Measurements from ENCODE around the gene BIN2.
A peak's percentile ranks its signal among the peaks of the same experiment; 100 is the strongest.
"Not testable (repeated sequence)": the region's sequence is repeated elsewhere in the genome, so short reads cannot be mapped to it uniquely, and the experiment has no call there.

The BIN2 gene

DNA sequence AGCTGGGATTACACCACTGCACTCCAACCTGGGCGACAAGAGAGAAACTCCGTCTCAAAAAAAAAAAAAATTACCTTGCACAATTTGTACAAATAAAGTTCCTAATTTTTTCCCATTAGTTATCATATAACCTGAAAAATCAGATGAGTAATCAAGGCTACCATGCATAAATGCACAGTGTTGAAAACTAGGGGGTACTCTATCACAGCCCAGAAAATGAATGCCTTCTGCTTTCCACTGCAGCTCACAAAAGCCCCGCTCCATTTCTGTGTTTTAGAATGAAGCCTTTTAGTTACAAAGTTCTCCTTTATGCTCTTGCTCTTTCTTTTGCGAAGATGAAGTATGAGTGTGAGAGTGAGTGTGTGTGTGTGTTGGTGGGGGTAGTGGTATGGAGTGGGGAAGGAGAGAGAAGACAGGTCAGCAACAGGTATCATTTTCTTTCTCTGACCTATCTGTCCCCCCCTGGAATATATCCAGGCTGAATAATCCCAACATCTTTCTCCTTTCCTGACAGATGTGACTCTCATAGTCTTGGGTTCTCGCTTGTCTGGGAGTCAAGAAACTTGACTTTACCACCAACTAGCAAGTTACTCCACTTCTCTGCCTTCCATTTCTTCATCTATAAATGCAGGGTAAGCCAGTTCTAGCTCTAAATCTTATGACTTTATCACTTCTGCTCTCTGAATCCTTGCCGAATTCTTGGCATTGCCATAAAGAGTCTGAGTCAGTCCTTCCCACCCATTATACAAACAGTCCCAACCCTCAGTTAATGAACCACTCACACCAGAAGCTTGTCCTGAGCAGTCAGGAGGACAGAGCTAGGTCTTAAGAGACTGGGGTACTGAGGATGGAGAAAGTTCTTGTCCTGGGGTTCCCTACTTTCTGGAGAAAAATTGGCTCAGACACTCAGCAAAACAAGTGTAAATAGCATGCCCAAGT lies 16.1 kb downstream of the BIN2 start:
- DNase-seq = no peak

DNA sequence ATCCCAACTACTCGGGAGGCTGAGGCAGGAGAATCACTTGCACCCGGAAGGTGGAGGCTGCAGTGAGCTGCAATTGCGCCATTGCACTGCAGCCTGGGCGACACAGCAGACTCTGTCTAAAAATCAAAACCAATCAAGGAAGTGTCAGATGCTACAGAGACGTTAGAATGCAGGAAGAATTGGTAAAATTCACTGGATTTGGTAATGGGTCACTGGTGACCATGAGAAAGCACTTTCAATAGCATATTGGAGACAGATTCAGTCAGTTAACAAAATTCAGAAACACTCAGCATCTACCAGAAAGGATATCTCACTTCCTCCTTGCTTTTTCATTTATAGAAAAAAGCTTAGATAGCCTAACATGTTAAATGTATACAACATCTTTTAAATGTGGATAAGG lies 17.5 kb downstream of the BIN2 start:
- DNase-seq = no peak

DNA sequence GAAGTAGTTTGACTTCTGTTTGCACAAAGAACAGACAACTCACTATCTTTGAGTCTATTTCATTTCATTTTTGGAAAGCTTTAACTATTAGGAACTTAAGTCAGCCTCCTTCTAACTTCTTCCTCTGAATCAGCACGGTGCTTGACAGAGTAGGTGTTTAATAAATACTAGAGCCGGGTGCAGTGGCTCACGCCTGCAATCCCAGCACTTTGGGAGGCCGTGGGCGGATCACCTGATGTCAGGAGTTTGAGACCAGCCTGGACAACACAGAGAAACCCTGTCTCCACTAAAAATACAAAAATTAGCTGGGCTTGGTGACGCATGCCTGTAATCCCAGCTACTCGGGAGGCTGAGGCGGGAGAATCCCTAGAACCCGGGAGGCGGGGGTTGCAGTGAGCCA lies 23.2 kb downstream of the BIN2 start:
- not testable (repeated sequence) for DNase-seq

DNA sequence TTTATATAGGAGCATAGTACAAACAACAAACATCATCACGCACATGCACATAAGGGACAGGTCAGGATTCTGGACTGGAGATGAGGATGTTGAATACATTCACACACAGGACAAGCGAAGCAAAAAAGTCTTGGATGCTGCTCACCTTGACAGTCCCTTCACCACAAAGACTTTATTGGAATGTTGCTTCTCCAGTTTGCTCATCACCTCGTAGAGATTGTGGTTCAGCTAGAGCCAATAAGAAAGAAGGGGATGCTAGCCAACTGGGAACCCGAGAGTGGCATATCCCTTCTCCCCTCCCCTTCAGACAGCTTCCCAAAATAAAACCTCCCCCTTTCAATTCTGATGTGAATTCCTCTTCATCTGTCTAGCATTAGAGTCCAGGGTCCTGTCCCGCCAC lies 28.3 kb downstream of the BIN2 start:
- DNase-seq = no peak

DNA sequence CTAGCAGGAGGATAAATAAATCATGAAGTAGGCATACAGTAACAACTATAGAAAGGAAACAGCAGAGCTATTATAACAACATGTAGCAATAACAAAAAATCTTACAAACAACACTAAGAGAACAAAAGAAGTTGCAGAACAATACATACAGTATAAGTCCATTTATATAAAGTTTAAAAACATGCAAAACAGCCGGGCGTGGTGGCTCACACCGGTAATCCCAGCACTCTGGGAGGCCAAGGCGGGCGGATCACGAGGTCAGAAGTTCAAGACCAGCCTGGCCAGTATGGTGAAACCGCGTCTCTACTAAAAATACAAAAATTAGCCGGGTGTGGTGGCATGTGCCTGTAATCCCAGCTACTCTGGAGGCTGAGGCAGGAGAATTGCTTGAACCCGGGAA lies 29.9 kb downstream of the BIN2 start:
- not testable (repeated sequence) for DNase-seq

DNA sequence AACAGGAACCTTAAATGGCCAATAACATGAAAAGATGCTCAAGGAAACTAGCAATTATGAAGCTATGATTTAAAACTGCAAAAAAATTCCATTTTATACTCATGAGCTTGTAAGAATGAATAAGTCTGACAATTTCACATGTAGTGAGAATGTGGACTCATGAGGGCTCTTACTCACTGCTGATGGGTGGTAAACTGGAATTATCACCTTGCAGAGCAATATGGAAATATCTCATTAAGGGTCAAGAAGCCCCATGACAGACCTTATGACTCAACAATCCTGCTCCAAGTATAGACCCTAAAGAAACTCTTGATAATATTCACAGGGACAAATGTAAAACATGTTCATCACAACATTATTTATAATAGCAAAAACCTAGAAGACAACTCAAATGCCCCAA lies 30.3 kb downstream of the BIN2 start:
- no peak for DNase-seq

DNA sequence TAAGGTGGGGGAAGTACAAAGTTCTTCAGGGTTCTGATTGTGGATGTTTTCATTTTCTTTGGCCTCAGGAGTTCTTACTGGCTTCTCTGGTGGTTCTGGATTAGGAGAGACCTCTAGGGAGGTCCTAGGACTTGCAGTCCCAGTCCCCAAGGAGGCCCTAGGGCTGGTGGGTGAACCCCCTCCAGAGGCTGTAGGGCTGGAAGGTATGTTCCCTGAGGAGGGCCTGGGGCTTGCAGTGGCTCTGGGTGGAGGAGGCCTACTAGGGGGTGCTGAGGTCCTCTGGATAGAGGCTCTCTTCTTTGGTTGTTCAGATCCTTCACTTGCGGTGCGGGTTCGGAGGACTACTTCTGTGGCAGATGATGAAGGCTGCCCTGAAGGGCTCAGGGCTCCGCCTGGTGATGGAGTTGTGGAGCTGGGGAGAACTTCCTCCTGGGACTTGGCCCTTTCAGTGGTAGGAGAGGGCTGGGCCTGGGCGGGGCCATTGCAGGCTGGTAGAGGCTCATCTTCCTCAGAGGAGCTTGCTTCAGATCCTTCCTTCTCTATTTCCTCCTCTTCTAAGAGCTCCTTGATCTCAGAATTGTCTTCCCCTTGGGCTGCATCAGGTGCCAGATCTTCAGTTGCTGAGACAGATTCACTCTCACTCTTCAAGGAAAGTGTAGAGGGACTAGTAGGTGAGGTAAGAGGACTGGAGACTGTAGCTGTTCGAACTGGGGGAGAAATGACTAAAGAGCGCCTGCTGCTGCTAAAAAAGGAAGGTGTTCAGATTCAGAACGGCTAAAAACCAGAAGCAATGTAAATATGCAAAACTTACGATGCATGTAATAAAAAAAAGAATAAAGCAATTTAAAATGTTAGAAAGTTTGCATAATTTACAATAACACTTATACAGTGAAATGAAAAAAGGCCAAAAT lies 32.1 kb downstream of the BIN2 start:
- not testable (repeated sequence) for DNase-seq

DNA sequence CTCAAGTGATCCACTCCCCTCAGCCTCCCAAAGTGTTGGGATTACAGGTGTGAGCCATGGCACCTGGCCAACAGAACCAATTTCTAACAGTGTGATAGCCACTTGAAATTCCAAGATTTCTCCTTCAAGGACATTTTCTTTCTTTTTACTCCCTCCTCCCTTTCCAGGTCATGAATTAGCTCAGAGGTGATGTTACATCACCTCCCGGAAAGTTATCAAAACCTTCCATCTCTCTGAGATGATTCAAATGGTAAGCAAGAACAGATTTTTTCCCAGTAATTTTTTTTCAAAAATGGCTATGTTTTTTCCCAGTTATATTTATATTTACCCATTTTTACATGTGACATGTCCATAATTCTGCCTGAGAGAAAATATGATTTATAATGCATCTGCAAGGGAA lies 38.1 kb downstream of the BIN2 start:
- no peak for DNase-seq

DNA sequence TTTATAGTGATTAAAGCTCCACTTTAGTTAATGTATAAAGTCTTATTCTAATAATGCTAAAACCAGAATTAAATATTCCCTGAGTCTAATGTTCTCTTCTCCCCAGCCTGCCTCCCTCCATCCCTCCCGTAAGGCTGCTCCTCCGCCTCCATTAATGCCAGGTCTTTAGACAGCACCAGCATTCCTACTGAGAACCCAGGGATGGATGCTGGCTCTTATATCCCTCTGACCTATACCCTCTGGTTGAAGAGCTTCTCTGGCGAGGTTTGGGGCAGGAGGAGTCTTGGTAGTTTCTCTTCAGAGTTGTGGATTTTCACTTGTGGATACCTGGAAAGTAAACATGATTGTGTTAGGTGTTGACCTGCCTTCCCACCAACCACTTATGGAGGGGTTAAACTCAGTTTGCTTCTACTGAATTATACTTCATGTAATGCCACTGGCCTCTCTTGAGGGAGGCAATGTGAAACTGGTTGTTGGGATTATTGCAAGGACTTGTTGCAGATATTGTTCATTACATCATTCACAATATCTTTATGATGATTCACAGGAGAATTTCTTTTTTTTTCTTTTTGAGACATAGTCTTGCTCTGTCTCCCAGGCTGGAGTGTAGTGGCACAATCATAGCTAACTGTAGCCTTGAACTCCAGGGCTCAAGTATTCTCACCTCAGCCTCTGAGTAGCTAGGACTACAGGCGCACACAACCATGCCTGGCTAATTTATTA lies 42.6 kb downstream of the BIN2 start:
- DNase-seq = no peak

DNA sequence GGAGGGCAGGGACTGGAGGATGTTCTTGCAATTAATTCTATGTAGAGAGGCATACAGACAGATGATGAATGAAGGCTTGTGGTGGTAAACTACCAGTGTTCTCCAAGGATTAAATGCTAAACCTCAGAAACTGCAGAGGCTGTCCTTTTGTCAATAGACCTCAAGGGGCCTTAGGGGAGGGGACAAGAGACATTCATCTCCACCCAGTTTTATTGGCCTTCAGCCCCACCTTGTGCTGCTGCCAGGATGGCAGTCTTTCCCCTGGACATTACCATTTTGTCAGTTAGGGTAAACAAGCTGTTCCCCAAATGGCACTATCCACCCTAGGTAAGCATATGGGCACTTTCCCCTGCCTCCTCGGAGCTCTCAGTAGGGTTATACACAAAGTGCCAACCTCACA lies 48.9 kb downstream of the BIN2 start:
- DNase-seq = no peak

DNA sequence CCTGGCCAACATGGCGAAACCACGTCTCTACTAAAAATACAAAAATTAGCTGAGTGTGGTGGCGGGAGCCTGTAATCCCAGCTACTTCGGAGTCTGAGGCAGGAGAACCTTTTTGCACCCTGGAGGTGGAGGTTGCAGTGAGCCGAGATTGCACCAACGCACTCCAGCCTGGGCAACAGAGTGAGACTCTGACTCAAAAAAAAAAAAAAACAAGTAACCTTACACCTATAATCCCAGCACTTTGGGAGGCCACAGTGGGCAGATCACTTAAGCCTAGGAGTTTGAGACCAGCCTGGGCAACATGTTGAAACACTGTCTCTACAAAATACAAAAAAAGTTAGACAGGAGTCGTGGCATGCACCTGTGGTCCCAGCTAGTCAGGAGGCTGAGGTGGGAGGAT lies 51.2 kb downstream of the BIN2 start:
- not testable (repeated sequence) for DNase-seq

DNA sequence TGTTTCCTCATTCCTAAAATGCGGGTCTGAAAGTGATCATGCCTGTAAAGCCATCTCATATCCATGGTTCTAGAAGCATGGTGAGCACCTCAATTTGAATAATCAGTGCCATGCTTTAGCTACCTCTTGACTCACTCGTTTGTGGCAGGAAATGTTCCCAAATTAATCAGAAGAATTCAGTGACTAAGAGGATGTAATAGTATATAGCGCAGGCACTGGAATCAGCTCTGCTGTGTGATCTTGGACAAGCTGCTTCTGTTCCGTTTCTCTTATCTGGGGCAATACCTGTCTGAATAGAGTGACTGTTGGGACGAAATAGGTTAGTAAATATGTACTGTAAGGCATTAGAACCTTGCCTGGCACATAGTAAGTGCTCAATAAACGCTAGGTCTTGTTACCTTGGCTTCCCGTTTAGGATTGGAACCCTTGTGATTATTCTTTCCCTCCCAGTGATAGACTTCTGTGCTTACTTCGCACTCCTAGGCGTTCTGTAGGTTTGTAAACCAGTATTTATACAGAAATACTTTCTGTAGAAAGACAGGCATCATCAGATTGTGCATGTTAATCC lies 52.9 kb downstream of the BIN2 start:
- DNase-seq = peak; percentile 34 to 80

DNA sequence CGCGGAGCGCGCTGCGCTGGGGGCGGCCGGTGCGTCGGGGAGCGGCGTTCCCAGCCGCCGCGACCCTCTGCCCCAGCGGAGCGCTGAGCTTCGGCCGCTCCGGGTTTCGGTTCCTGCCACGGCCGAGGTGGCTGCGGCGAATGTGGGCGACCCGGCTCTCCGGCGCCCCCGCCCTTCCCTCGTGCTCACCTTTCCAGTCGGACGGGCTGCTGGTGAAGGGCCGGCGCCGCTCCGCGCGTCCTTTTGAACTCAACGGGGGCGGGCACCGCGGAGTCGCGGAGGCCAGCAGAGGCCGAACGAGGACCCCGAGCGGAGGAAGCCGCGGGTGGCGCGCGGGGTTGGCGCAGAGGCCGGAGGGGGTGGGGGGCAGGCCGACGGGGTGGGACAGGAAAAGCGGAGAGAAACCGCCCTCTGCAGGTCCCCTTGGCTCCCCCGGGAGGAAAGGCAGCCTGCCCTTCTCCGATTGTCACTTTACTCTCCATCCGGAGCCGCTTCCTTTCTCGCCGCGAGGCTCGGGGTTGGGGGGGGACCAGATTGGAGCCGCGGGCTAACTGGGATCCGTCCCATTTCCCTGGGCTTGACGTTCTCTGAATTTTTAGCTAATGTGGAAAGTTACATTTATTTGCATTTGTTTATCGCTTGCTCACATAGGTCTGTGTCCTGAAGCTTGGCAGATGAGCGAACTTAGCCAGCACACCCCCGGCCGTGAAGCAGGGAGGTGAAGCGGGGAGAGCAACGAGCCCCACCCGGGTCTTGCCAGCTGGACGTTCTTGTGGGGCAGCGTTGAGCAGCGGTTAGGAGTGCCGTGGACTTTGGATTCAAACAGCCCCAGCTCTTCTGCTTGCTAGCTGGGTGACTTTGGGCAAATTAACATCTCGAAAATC lies 53.7 kb downstream of the BIN2 start, which contains the start of gene SMAGP:
Gene SMAGP, minus strand, starts transcription at position 349 of the 884 bp plus-strand sequence. CDS start 1,137 bp downstream, outside the sequence.
- DNase-seq = peak; percentile 40 to 84

DNA sequence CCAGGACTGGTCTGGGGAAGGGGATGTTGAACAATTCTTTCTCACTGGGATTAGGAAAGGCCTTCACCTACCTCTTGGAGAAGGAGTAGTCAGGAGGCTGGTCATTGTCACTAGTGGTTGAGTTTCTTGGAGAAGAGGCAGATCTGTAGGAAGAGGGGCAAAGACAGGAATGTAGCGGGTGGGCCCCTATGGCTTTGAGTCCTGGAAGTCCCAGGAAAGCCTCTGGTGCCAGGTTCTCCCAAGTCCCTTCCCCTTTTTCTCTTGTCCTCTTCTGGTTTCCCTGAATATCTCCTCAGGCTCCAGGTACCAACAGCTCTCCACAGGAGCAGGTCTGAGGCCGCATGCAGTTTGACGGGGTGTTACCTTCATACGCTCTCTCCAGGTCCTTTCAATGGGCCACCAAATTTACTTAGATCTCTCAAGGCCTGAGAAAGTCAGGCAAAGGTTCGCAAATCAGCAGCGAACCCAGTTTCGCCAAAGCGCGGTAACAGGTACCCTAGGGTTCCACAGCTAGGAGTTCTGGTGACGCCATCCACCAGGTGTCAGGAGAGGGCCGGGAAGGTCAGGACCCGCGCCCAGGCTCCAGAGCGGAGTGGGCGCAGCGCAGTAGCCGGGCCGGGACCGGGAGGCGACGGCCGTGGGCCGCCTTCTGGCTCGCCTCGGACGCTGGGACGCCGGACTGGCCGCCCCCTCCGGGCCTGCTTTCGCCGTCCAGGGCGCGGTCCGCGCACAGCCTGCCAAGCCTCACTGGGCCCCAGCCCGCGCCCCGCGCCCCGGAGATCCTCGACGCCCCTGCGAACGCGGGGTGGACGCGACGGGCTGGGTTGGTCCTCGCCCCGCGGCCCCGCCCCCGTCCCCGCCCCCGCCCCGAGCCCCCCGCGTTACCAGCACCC lies 54.6 kb downstream of the BIN2 start:
- peak in 1 of 2 experiments; percentile 58 for DNase-seq

DNA sequence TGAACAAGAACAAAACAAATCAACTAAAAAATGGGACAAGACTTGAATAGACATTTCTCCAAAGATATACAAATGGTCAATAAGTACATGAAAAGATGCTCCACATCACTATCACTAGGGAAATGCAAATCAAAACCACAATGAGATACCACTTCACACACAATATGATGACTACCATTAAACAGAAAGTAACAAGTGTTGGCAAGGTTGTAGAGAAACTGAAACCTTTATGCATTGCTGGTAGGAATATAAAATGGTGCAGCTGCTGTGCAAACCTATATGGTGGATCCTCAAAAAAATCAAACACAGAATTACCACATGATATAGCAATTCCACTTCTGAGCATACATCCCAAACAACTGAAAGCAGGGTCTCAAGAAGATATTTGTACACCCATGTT lies 59.0 kb downstream of the BIN2 start:
- no peak for DNase-seq

DNA sequence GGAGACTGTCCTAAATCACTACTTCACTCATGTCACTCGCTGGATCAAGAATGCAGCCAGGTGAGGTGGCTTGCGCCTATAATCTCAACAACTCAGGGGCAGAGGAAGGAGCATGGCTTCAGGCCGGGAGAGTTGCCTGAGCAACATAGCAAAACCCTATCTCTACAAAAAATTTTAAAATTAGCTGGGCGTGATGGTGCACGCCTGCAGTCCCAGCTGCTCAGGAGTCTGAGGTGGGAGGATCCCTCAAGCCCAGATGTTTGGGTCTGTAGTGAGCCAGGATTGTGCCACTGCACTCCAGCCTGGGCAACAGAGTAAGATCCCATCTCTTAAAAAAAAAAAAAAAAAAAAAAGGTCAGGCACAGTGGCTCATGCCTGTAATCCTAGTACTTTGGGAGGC lies 59.7 kb downstream of the BIN2 start:
- no peak for DNase-seq

DNA sequence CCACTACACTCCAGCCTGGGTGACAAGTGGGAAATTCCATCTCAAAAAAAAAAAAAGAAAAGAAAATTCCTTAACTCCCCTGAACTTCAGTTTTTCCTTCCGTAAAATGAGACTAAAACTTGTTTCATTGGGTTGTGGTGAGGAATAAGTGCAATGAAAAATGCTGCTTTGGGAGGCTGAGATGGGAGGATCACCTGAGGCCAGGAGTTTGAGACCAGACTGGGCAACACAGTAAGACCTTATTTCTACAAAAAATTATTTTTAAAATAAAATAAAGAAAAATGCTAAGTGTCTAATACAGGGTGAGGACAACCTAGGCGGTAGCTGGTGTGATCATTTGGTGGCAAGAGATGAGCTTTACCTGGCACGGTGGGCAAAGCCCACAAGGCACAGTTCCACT lies 60.6 kb downstream of the BIN2 start:
- no peak for DNase-seq

DNA sequence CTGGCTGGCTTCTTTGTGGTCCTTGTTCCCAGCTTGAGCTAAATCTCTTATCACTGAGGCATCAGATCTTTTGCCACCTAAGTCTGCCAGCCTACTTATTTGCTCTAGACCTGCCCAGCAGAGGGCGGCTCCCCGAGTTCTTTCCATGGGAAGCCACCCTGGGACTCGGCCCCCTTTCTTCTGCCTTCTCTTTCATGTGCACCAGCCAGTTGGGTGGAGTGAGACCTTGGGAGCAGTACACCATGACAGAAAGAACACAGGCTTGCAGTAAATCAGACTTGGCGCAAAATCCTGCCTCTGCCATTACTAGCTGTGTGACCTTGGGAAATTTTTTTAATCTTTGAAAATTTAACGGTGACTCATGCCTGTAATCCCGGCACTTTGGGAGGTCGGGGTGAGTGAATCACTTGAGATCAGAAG lies 61.2 kb downstream of the BIN2 start:
- peak; percentile 39 to 56 for DNase-seq

DNA sequence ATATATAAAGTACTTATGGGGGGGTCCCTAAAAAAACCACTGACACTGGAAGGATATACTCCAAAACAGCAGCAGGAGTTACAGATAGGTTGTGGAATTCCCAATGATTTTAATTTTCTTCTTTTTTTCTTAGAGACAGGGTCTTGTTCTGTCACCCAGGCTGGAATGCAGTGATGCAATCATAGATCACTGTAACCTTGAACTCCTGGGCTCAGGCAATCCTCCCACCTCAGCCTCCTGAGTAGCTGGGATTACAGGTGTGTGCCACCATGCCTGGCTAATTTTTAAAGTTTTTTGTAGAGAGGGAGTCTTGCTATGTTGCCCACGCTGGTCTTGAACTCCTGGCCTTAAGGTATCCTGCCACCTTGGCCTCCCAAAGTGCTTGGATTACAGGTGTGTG lies 64.4 kb downstream of the BIN2 start:
- not testable (repeated sequence) for DNase-seq

DNA sequence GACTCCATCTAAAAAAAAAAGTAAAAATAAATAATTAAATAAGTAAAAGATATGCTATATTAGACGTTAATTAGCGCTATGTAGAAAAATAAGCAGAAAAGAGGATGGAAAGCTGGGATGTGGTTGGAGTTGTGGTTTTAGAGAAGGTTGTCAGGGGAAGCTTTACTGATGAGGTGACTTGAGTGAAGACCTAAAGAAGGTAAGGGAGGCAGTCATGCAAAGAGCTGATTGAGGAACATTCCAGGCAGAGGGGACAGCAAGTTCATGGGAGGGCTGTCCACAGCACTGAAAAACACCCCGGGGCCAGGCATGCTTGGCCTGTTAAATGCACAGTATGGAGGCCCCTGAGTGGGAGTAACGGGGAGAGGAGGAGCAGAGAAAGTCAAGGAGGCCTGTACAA lies 69.4 kb downstream of the BIN2 start:
- DNase-seq = no peak

All from SW 1271 (cell line).